ENCODE results near the gene GLRX. TPM values are rescaled to one million over a fixed set of nuclear protein-coding genes. Genes with fewer than 3 reads are reported as not detected.

The GLRX gene
- total and polyA plus RNA-seq, 2 of the 13 experiments (the other 11 are each of a cell fraction or from before 2014, with no cell fraction given), result 63.8 to 499 TPM

DNA sequence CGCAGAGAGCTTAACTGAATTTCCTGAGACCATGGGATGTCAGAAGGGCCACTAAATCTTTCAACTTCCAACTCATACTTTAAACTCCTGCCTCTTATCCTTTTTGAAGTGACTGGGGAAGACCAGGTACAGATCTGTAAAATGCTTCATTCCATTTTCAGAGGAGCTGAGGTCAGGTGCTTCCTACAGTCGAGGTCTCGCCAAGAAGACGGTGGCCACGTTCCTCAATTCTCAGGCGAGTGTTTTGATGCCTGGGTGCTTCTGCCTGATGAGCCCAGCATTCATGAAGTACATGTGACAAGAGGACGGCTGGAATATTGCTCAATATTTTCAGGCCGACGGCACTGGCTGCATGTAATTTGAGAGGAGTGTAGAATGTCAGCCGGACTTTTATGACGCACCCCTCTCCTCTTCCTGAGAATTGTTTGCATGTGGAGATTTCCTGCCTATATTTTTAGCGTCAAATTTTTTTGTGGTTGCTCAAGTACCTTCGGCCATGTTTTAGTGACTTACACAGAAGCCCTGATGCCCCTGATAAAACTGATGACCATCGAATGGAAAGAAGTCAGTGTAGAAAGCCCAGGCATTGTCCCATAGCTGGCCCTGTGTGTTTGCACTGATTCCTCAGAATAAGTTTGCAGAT, 38.8 kb upstream of the GLRX start (continued):
- TF ChIP-seq, protein P1, sequence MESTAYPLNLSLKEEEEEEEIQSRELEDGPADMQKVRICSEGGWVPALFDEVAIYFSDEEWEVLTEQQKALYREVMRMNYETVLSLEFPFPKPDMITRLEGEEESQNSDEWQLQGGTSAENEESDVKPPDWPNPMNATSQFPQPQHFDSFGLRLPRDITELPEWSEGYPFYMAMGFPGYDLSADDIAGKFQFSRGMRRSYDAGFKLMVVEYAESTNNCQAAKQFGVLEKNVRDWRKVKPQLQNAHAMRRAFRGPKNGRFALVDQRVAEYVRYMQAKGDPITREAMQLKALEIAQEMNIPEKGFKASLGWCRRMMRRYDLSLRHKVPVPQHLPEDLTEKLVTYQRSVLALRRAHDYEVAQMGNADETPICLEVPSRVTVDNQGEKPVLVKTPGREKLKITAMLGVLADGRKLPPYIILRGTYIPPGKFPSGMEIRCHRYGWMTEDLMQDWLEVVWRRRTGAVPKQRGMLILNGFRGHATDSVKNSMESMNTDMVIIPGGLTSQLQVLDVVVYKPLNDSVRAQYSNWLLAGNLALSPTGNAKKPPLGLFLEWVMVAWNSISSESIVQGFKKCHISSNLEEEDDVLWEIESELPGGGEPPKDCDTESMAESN (CRISPR knock-in tag; conservative IDR thresholded peaks at IDR 0.05), result 0 out of 2 replicates have a peak, but pooled peaks have one; percentile 26
- TF ChIP-seq ZNF598 (CRISPR knock-in tag; IDR thresholded peaks at IDR 0.05; ENCODE audit: borderline replicate concordance) (no peak), RFX5 (IDR thresholded peaks at IDR 0.05; ENCODE audit: low read depth, low read length) (peak; percentile 24; the same call in 1 of the 2 replicates), TSC22D2 (CRISPR knock-in tag; IDR thresholded peaks at IDR 0.05; ENCODE audit: borderline replicate concordance) (no peak), POLR2AphosphoS5 (IDR thresholded peaks at IDR 0.05; ENCODE audit: low read depth, low read length) (0 out of 2 replicates have a peak, but pooled peaks have one; percentile 14), SMARCE1 (IDR thresholded peaks at IDR 0.05; ENCODE audit: borderline replicate concordance) (no peak), ISL2 (CRISPR knock-in tag; IDR thresholded peaks at IDR 0.05) (0 out of 2 replicates have a peak, but pooled peaks have one; percentile 36), ZSCAN20 (CRISPR knock-in tag; IDR thresholded peaks at IDR 0.05; ENCODE audit: borderline replicate concordance) (no peak), CREB1 (IDR thresholded peaks at IDR 0.05) (peak; percentile 72; the same call in 1 of the 2 replicates), CREB1 (CRISPR knock-in tag; IDR thresholded peaks at IDR 0.05) (peak; percentile 79), RFXAP (CRISPR knock-in tag; IDR thresholded peaks at IDR 0.05; ENCODE audit: borderline replicate concordance) (peak; percentile 33; the same call in 1 of the 2 replicates), U2AF2 (IDR thresholded peaks at IDR 0.05; ENCODE audit: low read depth, low read length) (no peak), ZIK1 (CRISPR knock-in tag; IDR thresholded peaks at IDR 0.05; ENCODE audit: borderline replicate concordance, low read depth) (peak; percentile 67; the same call in 1 of the 2 replicates), ZNF33B (CRISPR knock-in tag; IDR thresholded peaks at IDR 0.05) (no peak), TBX3 (IDR thresholded peaks at IDR 0.05; ENCODE audit: borderline replicate concordance) (no peak), ZNF282 (IDR thresholded peaks at IDR 0.05; ENCODE audit: partially characterized antibody) (no peak), PTBP1 (IDR thresholded peaks at IDR 0.05; ENCODE audit: low read depth, low read length, poor library complexity, severe bottlenecking) (no peak), ZBTB38 (CRISPR knock-in tag; IDR thresholded peaks at IDR 0.05) (peak; percentile 29; the same call in 1 of the 2 replicates), KLF16 (CRISPR knock-in tag; IDR thresholded peaks at IDR 0.05) (peak in 1 of 2 experiments; percentile 47; a peak in 1 of 4 replicates), CCAR2 (optimal IDR thresholded peaks at IDR 0.05; ENCODE audit: low read depth, low read length) (no peak)
- TF ChIP-seq, protein P2, sequence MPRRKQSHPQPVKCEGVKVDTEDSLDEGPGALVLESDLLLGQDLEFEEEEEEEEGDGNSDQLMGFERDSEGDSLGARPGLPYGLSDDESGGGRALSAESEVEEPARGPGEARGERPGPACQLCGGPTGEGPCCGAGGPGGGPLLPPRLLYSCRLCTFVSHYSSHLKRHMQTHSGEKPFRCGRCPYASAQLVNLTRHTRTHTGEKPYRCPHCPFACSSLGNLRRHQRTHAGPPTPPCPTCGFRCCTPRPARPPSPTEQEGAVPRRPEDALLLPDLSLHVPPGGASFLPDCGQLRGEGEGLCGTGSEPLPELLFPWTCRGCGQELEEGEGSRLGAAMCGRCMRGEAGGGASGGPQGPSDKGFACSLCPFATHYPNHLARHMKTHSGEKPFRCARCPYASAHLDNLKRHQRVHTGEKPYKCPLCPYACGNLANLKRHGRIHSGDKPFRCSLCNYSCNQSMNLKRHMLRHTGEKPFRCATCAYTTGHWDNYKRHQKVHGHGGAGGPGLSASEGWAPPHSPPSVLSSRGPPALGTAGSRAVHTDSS (CRISPR knock-in tag; conservative IDR thresholded peaks at IDR 0.05), result no peak
- TF ChIP-seq, protein P3, sequence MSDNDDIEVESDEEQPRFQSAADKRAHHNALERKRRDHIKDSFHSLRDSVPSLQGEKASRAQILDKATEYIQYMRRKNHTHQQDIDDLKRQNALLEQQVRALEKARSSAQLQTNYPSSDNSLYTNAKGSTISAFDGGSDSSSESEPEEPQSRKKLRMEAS (IDR thresholded peaks at IDR 0.05), result no peak
- TF ChIP-seq, protein P4, sequence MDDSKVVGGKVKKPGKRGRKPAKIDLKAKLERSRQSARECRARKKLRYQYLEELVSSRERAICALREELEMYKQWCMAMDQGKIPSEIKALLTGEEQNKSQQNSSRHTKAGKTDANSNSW (CRISPR knock-in tag; IDR thresholded peaks at IDR 0.05; ENCODE audit: borderline replicate concordance), result no peak
- TF ChIP-seq, protein P5, sequence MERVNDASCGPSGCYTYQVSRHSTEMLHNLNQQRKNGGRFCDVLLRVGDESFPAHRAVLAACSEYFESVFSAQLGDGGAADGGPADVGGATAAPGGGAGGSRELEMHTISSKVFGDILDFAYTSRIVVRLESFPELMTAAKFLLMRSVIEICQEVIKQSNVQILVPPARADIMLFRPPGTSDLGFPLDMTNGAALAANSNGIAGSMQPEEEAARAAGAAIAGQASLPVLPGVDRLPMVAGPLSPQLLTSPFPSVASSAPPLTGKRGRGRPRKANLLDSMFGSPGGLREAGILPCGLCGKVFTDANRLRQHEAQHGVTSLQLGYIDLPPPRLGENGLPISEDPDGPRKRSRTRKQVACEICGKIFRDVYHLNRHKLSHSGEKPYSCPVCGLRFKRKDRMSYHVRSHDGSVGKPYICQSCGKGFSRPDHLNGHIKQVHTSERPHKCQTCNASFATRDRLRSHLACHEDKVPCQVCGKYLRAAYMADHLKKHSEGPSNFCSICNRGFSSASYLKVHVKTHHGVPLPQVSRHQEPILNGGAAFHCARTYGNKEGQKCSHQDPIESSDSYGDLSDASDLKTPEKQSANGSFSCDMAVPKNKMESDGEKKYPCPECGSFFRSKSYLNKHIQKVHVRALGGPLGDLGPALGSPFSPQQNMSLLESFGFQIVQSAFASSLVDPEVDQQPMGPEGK (CRISPR knock-in tag; IDR thresholded peaks at IDR 0.05), result peak; percentile 57

Data from HepG2 (cell line).